Fibroblast of mammary gland (primary cell): Measurements from ENCODE around the gene PRSS21.

Experiments used
- DNase-seq: peaks from one replicate; pipeline ENCODE4 v3.0.0-alpha.2; 2010; ENCODE audit warnings: low read depth
- H3K4me3 ChIP-seq: 2 replicates; pipeline ENCODE4 v1.5.1; 2011; ENCODE audit warnings: low read depth, mild to moderate bottlenecking, low read length, moderate library complexity; ENCODE audit not compliant: control insufficient read depth
- CTCF ChIP-seq: conservative IDR thresholded peaks from 2 replicates; pipeline ENCODE4 v1.5.1; 2011; ENCODE audit warnings: low read depth, low read length, inconsistent platforms; ENCODE audit not compliant: control insufficient read depth, insufficient read depth

Gene PRSS21

GRCh38 chr16:2820836-2821486 lies 3.9 kb downstream of the PRSS21 start:
- no peak for DNase-seq
- TF ChIP-seq CTCF = no peak
- H3K4me3 ChIP-seq = no peak overlapping the region

GRCh38 chr16:2821487-2822157 lies 4.6 kb downstream of the PRSS21 start:
- DNase-seq = no peak
- no peak for TF ChIP-seq CTCF
- no peak overlapping the region for H3K4me3 ChIP-seq

GRCh38 chr16:2822158-2822495 lies 5.1 kb downstream of the PRSS21 start:
- no peak for TF ChIP-seq CTCF
- no peak overlapping the region for H3K4me3 ChIP-seq
- no peak for DNase-seq

GRCh38 chr16:2822496-2822895 lies 5.5 kb downstream of the PRSS21 start:
- TF ChIP-seq CTCF = no peak
- DNase-seq = no peak
- H3K4me3 ChIP-seq = no peak overlapping the region

- no peak overlapping the region for H3K4me3 ChIP-seq
- no peak for TF ChIP-seq CTCF
- no peak for DNase-seq
These were observed 7.6 kb downstream of the PRSS21 start for GRCh38 chr16:2824626-2825025.

GRCh38 chr16:2825049-2825742 lies 8.2 kb downstream of the PRSS21 start:
- TF ChIP-seq CTCF = no peak
- no peak overlapping the region for H3K4me3 ChIP-seq
- no peak for DNase-seq
